GM23338 (cell line): Measurements from ENCODE around the gene KLK5. TPM values are rescaled to one million over a fixed set of nuclear protein-coding genes. Genes with fewer than 3 reads are reported as not detected.

Experiments used
- ATAC-seq: fragments of 200-7000 bp; cut with Tn5 transposase; 3 replicates; pipeline ENCODE4 v1.9.1; 2020
- DNase-seq: peaks from one replicate; pipeline ENCODE4 v3.0.0-alpha.2; 2015; ENCODE audit warnings: low spot score
- H2AFZ ChIP-seq: fragments of 200-600 bp; sonication (generic); 2 replicates; pipeline ENCODE4 v1.8.0; 2016; ENCODE audit warnings: antibody characterized with exemption, mild to moderate bottlenecking, moderate library complexity
- H3F3A ChIP-seq: fragments of 200-600 bp; sonication (generic); replicated peaks from 2 replicates; pipeline ENCODE4 v1.8.0; 2017; ENCODE audit warnings: antibody characterized with exemption, mixed run types, low read depth
- H3K27ac ChIP-seq: fragments of 200-600 bp; sonication (generic); 2 replicates; pipeline ENCODE4 v1.6.1; 2016; ENCODE audit warnings: low read depth
- H3K27me3 ChIP-seq: fragments of 200-600 bp; sonication (generic); 2 replicates; pipeline ENCODE4 v1.8.0; 2016; ENCODE audit warnings: mild to moderate bottlenecking, mixed run types, moderate library complexity; ENCODE audit not compliant: insufficient read depth
- H3K36me3 ChIP-seq: fragments of 200-600 bp; sonication (generic); 2 replicates; pipeline ENCODE4 v1.8.0; 2016; ENCODE audit warnings: mild to moderate bottlenecking; ENCODE audit not compliant: insufficient read depth
- H3K4me1 ChIP-seq: fragments of 200-600 bp; sonication (generic); 2 replicates; pipeline ENCODE4 v1.8.0; 2016; ENCODE audit warnings: mild to moderate bottlenecking, moderate library complexity; ENCODE audit not compliant: insufficient read depth
- H3K4me2 ChIP-seq: fragments of 200-600 bp; sonication (generic); 2 replicates; pipeline ENCODE4 v1.7.1; 2017; ENCODE audit warnings: mixed run types
- H3K4me3 ChIP-seq: fragments of 200-600 bp; sonication (generic); 2 replicates; pipeline ENCODE4 v1.6.1; 2016; ENCODE audit warnings: mixed run types
- H3K79me2 ChIP-seq: fragments of 200-600 bp; sonication (generic); replicated peaks from 2 replicates; pipeline ENCODE4 v1.8.0; 2017; ENCODE audit warnings: mild to moderate bottlenecking; ENCODE audit not compliant: insufficient read depth
- H3K9me2 ChIP-seq: fragments of 200-600 bp; sonication (generic); 2 replicates; pipeline ENCODE4 v1.8.0; 2017; ENCODE audit not compliant: insufficient read depth
- H4K20me1 ChIP-seq: fragments of 200-600 bp; sonication (generic); replicated peaks from 2 replicates; pipeline ENCODE4 v1.8.0; 2017; ENCODE audit warnings: mild to moderate bottlenecking; ENCODE audit not compliant: insufficient read depth
- H3K27ac Mint-ChIP-seq: 2 replicates; pipeline ENCODE4 v1.8.0; 2020; ENCODE audit warnings: inconsistent platforms, mild to moderate bottlenecking, moderate library complexity, mixed read lengths
- H3K27me3 Mint-ChIP-seq: 3 replicates; pipeline ENCODE4 v1.8.0; 2022; ENCODE audit warnings: low read depth, mild to moderate bottlenecking, moderate library complexity, mixed read lengths, inconsistent platforms; ENCODE audit not compliant: insufficient read depth, poor library complexity
- H3K36me3 Mint-ChIP-seq: 3 replicates; pipeline ENCODE4 v1.8.0; 2021; ENCODE audit warnings: low read depth, mild to moderate bottlenecking, inconsistent platforms, moderate library complexity, mixed read lengths
- H3K4me1 Mint-ChIP-seq: 3 replicates; pipeline ENCODE4 v1.8.0; 2020; ENCODE audit warnings: mild to moderate bottlenecking, inconsistent platforms, mixed read lengths
- H3K4me3 Mint-ChIP-seq: 3 replicates; pipeline ENCODE4 v1.8.0; 2021; ENCODE audit warnings: moderate library complexity, mild to moderate bottlenecking, inconsistent platforms, mixed read lengths
- H3K9me3 Mint-ChIP-seq: 3 replicates; pipeline ENCODE4 v1.8.0; 2020; ENCODE audit warnings: moderate library complexity, mild to moderate bottlenecking, inconsistent platforms, mixed read lengths
- CTCF ChIP-seq, 2 experiments: fragments of 200-600 bp in 1 of 2; sonication (generic) in 1 of 2; conservative IDR thresholded peaks; 2 replicates each; pipeline versions ENCODE4 v1.5.1 to v1.6.1; 2016 to 2017; ENCODE audit warnings: antibody characterized with exemption in 2 of 2, low read depth in 2 of 2, mild to moderate bottlenecking in 2 of 2, moderate library complexity in 1 of 2
- STAT1 ChIP-seq: IDR thresholded peaks from one replicate; pipeline ENCODE4 v1.6.1; 2016; ENCODE audit warnings: antibody characterized with exemption; ENCODE audit not compliant: unreplicated experiment
- ZNF462 ChIP-seq: fragments of 250-450 bp; sonication (Bioruptor Pico); IDR thresholded peaks from 2 replicates; pipeline ENCODE4 v1.5.0; 2020; ENCODE audit warnings: mild to moderate bottlenecking, moderate library complexity
- polyA plus RNA-seq: library from polyadenylated mRNA; unstranded; fragments of >200 nt; fragmentation: Nextera tagmentation; extraction: Ambion mirVana; gene quantifications from 2 replicates; pipeline ENCODE4 v1.2.1, GENCODE V29; 2016
- total RNA-seq: library from RNA; depleted of rRNA; stranded (reverse); fragments of >200 nt; shearing (Covaris generic); gene quantifications from 2 replicates; pipeline ENCODE4 v1.2.3, GENCODE V29; 2014

Gene KLK5
- total and polyA plus RNA-seq, 2 experiments from 2014 or later: 0.66 TPM; not detected in 1

- TF ChIP-seq CTCF (conservative IDR thresholded peaks at IDR 0.05; ENCODE audit: low read depth in 2 of 2): no peak
- no peak for TF ChIP-seq ZNF462 (CRISPR knock-in tag)
- no peak for TF ChIP-seq STAT1
Observed at GRCh38 chr19:50921426-50922316, 31.2 kb downstream of the KLK5 start (continued).

- H4K20me1 ChIP-seq: no peaks in the 10 kb centered on the region
- Mint-ChIP-seq H3K27ac (no peak overlapping the region), H3K36me3 (no peaks in the 10 kb centered on the region; the same call in 2 of the 3 replicates), H3K4me1 (no peaks in the 10 kb centered on the region), H3K4me3 (no peak overlapping the region), H3K9me3 (no peaks in the 10 kb centered on the region; the same call in 2 of the 3 replicates), H3K27me3 (peaks cover 12% of the 10 kb centered on the region)
- H3K79me2 ChIP-seq: no peaks in the 10 kb centered on the region
- no peak overlapping the region for H2AFZ ChIP-seq
- no peak for TF ChIP-seq STAT1
- DNase-seq (no peak), ATAC-seq (no peak)
- H3K4me1 ChIP-seq: peaks cover 4% of the 10 kb centered on the region
- H3K4me2 ChIP-seq: no peak overlapping the region
- H3K9me2 ChIP-seq: no peaks in the 10 kb centered on the region
- H3K36me3 ChIP-seq: no peaks in the 10 kb centered on the region
- H3K4me3 ChIP-seq: no peak overlapping the region
- H3F3A ChIP-seq: no peaks in the 10 kb centered on the region
- no peak overlapping the region for H3K27ac ChIP-seq
- peaks cover 45% of the 10 kb centered on the region for H3K27me3 ChIP-seq
Observed at GRCh38 chr19:50916069-50916468, 36.8 kb downstream of the KLK5 start.
